SU-DHL-6 (cell line): Measurements from ENCODE around the gene PTPN4.

ENCODE experiments used
- CTCF ChIP-seq: fragments of 200-600 bp; sonication (generic); IDR thresholded peaks from one replicate; pipeline ENCODE4 v1.5.1; 2017; ENCODE audit warnings: antibody characterized with exemption, mild to moderate bottlenecking, low read length, moderate library complexity; ENCODE audit not compliant: insufficient read depth, poor library complexity, severe bottlenecking
- EZH2phosphoT487 ChIP-seq: fragments of 200-600 bp; sonication (generic), shearing (Covaris generic); conservative IDR thresholded peaks from 2 replicates; pipeline ENCODE4 v1.6.1; 2018; ENCODE audit warnings: mild to moderate bottlenecking, antibody characterized with exemption, low read length, moderate library complexity, mixed read lengths

- TF ChIP-seq CTCF (no peak), EZH2phosphoT487 (no peak)
Measured at GRCh38 chr2:119728421-119728820, 31.3 kb upstream of the PTPN4 start.
